Spleen (tissue), 11 donors: ENCODE data around the gene ZNF785. TPM values are rescaled to one million over a fixed set of nuclear protein-coding genes. Genes with fewer than 3 reads are reported as not detected.
A peak's percentile ranks its signal among the peaks of the same experiment; 100 is the strongest.

Experiments
- DNase-seq: peaks from one replicate; pipeline ENCODE4 v3.0.0-alpha.2; 2020
- H3K27ac ChIP-seq, 8 donors: fragments of 200-600 bp; sonication (generic) in 7 of 8; 1 replicate in 4 of 8; 2 replicates in 4 of 8; pipeline versions ENCODE4 v1.5.0 to v1.8.0; 2016 to 2021; ENCODE audit warnings: inconsistent platforms in 4 of 8, mild to moderate bottlenecking in 4 of 8, moderate library complexity in 1 of 8
- H3K27me3 ChIP-seq, 7 donors: fragments of 200-600 bp; sonication (generic) in 6 of 7; replicated peaks in 1 of 7; 1 replicate in 4 of 7; 2 replicates in 3 of 7; pipeline versions ENCODE4 v1.5.0 to v1.8.0; 2016 to 2021; ENCODE audit warnings: inconsistent platforms in 3 of 7, mild to moderate bottlenecking in 1 of 7
- H3K36me3 ChIP-seq, 6 donors: fragments of 200-600 bp; sonication (generic) in 5 of 6; 1 replicate in 4 of 6; 2 replicates in 2 of 6; pipeline versions ENCODE4 v1.5.0 to v1.8.0; 2016 to 2021; ENCODE audit warnings: inconsistent platforms in 2 of 6
- H3K4me1 ChIP-seq, 6 donors: fragments of 200-600 bp; sonication (generic) in 5 of 6; 1 replicate in 3 of 6; 2 replicates in 3 of 6; pipeline versions ENCODE4 v1.5.0 to v1.8.0; 2016 to 2021; ENCODE audit warnings: inconsistent platforms in 3 of 6
- H3K4me3 ChIP-seq, 8 donors: fragments of 200-600 bp; sonication (generic) in 7 of 8; 1 replicate in 4 of 8; 2 replicates in 4 of 8; pipeline versions ENCODE4 v1.5.0 to v1.8.0; 2016 to 2021; ENCODE audit warnings: inconsistent platforms in 4 of 8, mild to moderate bottlenecking in 4 of 8, moderate library complexity in 2 of 8
- H3K9me3 ChIP-seq, 8 donors: fragments of 200-600 bp; sonication (generic) in 7 of 8; 1 replicate in 4 of 8; 2 replicates in 4 of 8; pipeline versions ENCODE4 v1.5.0 to v1.8.0; 2016 to 2021; ENCODE audit warnings: inconsistent platforms in 4 of 8
- POLR2A ChIP-seq, 3 donors: fragments of 450-650 bp; IDR thresholded peaks; one replicate each; pipeline ENCODE4 v1.5.1; 2017; ENCODE audit warnings: antibody characterized with exemption in 3 of 3, mild to moderate bottlenecking in 1 of 3
- POLR2AphosphoS5 ChIP-seq, 3 donors: sonication (generic); formaldehyde crosslinking; IDR thresholded peaks; one replicate each; pipeline ENCODE4 v1.5.1; 2017; ENCODE audit warnings: antibody characterized with exemption in 3 of 3
- WGBS, 5 donors: extraction: QIAGEN DNeasy Blood & Tissue Kit in 3 of 5; methylation state at CpG; one replicate each; pipeline versions ENCODE4 v1.1.5 to v1.1.7; 2013 to 2018; 5-methylcytosine and 5-hydroxymethylcytosine counted together
- intact Hi-C: fragments of 100-400 bp; cut with DNase I; formaldehyde crosslinking; loops from one replicate; pipeline ENCODE4 v1.15.0; 2023; ENCODE audit warnings: low total_unique reads
- polyA plus RNA-seq, 3 donors: library from polyadenylated mRNA; stranded (reverse); fragments of 200-250 nt; gene quantifications; one replicate each; pipeline ENCODE4 v1.2.1, GENCODE V29; 2013
- total RNA-seq, 7 donors: library from RNA; depleted of rRNA in 3 of 7; stranded (reverse); fragments of >200 nt in 3 of 7; fragmentation: NEBNext Ultra II Directional in 4 of 7; extraction: Animal tissue kit (Norgen Biotek cat#: 25700) in 4 of 7; gene quantifications; one replicate each; pipeline versions ENCODE4 v1.1.0 to v1.2.1, GENCODE V29; 2016 to 2021
- TF ChIP-seq, protein P1 (sequence below), 11 experiments: fragments of 200-600 bp in 7 of 11; fragments of 450-650 bp in 4 of 11; sonication (generic) in 4 of 11; IDR thresholded peaks in 8 of 11; conservative IDR thresholded peaks in 3 of 11; 1 replicate in 7 of 11; 2 replicates in 4 of 11; pipeline versions ENCODE4 v1.4.0 to v1.8.0; 2016 to 2021; ENCODE audit warnings: antibody characterized with exemption in 11 of 11, inconsistent platforms in 4 of 11, mild to moderate bottlenecking in 1 of 11
- donor health status: healthy with polysubstance abuse.
- donor health status: DM: no; HTN: no; CAD: no; lungs with moderate emphysema.
- donor health status: DM: no; HTN: no; CAD: no.
- donor health status: Bipolar disorder and iron deficiency.
- donor health status: healthy.
- donor health status: DM: no; HTN: no; CAD: no.
- donor health status: DM: yes; HTN: yes; CAD: no.

Gene ZNF785
- total and polyA plus RNA-seq, 10 donors, result 3.1 to 22.1 (median 17.3) TPM

DNA sequence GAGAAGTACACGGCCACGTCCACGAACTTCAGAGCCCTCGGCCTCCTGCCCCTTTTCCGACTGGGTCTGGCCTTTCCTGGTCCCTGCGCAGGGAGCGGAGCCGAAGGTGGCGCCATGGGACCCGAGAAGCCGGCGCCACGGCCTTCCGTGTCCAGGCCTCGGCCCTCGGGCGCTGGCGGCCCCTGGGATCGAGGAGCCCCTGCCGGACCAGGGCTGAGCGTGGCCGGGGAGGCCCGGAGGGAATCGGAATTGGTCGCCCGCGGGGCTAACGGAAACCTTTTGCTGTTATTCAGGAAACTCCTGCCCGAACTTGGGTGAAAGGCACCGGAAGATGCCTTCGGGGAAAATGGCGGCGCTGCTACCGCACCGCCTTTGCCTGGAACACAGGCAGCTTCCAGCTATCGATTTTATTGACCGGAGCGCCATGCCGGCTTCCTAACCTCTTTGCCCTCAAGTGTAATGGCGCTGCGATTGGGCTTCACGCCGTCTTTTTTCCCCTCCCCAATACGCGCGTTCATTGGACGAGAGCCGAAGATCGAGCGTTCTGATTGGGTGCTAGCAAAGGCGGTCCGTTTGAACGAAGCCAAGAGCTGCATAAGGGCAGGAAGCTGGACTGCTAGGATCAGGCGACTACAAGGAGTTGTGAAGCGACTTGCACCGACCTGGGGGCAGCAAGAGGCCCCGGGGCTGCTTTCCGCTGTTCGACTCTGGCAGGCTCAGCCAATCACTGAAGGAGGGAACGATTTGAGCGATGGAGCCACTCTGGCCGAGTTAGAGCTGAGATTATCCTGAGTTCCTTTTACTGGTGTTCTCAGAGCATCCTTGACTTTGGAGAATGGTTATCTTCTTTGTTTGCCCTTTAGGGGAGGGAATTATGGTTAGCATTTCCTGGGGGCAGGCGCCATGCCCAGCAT lies 24.7 kb upstream of the ZNF785 start, which contains the start of gene ZNF689:
TSS of gene ZNF689 (minus strand) at position 464 of the 914 bp plus-strand sequence. CDS start at position 116, 348 bp downstream.
- 0 to 1% (median 1%) methylated on average over 23 to 63 of the region's 63 CpGs for WGBS, 5 donors
- Histone ChIP-seq H3K4me3 (peak within 1 kb of the TSS; percentile 71 to 93 (median 84)), H3K36me3 (peaks cover 0 to 36% (median 21%) of the 10 kb centered on the region in 6 donors), H3K27ac (peak within 1 kb of the TSS; percentile 91 to 98 (median 96)), H3K4me1 (peaks cover 0 to 66% (median 42%) of the 10 kb centered on the region in 6 donors), H3K27me3 (no peaks in the 10 kb centered on the region), H3K9me3 (no peaks in the 10 kb centered on the region)
- intact Hi-C loops, result no loop called here
- peak; percentile 92 for DNase-seq
- TF ChIP-seq, protein P1, sequence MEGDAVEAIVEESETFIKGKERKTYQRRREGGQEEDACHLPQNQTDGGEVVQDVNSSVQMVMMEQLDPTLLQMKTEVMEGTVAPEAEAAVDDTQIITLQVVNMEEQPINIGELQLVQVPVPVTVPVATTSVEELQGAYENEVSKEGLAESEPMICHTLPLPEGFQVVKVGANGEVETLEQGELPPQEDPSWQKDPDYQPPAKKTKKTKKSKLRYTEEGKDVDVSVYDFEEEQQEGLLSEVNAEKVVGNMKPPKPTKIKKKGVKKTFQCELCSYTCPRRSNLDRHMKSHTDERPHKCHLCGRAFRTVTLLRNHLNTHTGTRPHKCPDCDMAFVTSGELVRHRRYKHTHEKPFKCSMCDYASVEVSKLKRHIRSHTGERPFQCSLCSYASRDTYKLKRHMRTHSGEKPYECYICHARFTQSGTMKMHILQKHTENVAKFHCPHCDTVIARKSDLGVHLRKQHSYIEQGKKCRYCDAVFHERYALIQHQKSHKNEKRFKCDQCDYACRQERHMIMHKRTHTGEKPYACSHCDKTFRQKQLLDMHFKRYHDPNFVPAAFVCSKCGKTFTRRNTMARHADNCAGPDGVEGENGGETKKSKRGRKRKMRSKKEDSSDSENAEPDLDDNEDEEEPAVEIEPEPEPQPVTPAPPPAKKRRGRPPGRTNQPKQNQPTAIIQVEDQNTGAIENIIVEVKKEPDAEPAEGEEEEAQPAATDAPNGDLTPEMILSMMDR (IDR thresholded peaks at IDR 0.05 in 8 of 11, conservative IDR thresholded peaks at IDR 0.05 in 3 of 11), result peak in 2 of 11 experiments; percentile 7 to 16
- TF ChIP-seq POLR2AphosphoS5 (IDR thresholded peaks at IDR 0.05) (peak; percentile 81 to 89 (median 84)), POLR2A (IDR thresholded peaks at IDR 0.05) (peak in 1 of 3 donors; percentile 52)

DNA sequence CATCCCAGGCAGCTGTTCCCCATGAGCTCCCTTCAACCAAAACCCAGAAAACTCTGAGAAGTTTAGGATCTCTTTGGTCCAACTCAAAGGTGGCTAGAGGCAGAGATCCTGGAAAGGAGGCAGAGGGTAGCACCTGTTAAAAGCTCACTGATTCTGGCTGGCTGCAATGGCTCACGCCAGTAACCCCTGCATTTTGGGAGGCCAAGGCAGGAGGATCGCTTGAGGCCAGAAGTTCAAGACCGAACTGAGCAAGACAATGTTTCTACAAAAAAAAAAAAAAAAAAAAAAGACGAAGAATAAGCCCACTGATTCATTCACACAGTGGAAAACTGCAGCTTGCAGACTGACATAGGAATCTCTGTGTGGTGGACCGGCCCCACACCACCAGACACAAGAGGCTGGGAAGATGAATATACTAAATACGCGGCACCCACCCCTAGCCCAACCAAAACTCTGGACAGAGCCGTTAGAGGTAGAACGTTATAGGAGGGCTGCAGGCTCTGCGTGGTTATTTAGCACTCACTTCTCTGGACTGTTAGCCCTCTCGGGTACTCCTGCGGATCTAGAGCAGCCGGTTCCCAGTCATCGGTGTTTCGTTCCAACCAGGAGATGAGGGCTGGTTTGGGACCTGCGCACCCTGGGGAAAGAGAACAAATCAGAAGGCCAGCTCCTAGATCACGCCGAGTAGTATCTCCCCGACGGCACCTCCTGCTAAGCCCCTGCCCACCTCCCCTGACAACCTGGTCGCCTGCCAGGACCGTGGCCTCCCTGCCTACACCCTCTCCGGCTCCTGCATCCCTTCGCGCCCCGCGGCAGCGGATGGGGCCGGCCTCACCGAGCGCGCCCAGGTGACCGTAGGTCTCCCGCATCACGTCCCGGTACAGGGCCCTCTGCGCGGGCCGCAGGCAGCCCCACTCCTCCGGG lies 23.8 kb upstream of the ZNF785 start:
- peak; percentile 89 for DNase-seq
- Histone ChIP-seq H3K36me3 (peaks cover 3 to 45% (median 30%) of the 10 kb centered on the region in 6 donors), H3K4me1 (peaks cover 0 to 72% (median 46%) of the 10 kb centered on the region in 6 donors), H3K27me3 (no peaks in the 10 kb centered on the region), H3K4me3 (peak overlapping the region; percentile 71 to 93 (median 84)), H3K9me3 (no peaks in the 10 kb centered on the region), H3K27ac (peak overlapping the region; percentile 91 to 98 (median 96))
- WGBS, 5 donors, result 13 to 23% (median 13%) methylated on average over 23 to 40 of the region's 40 CpGs
- intact Hi-C loops, result no loop called here
- TF ChIP-seq, protein P1 (IDR thresholded peaks at IDR 0.05 in 8 of 11, conservative IDR thresholded peaks at IDR 0.05 in 3 of 11), result no peak
- TF ChIP-seq POLR2AphosphoS5 (IDR thresholded peaks at IDR 0.05) (no peak), POLR2A (IDR thresholded peaks at IDR 0.05) (no peak)

DNA sequence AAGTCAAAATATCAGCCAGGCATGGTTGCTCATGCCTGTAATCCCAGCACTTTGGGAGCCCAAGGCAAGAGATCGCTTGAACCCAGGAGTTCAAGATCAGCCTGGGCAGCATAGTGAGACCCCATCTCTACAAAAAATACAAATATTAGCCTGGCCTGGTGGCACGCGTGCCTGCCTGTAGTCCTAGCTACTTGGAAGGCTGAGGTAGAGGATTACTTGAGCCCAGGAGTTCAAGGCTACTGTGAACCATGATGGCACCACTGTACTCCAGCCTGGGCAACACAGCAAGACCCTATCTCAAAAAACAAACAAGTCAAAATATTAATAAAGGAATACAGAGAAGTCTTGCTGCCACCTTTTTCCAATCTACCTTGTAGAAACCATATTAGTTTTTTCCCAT lies 20.5 kb upstream of the ZNF785 start:
- intact Hi-C loops, result no loop called here
- H3K36me3 ChIP-seq, result peaks cover 3 to 68% (median 47%) of the 10 kb centered on the region in 6 donors
- TF ChIP-seq, protein P1 (IDR thresholded peaks at IDR 0.05 in 8 of 11, conservative IDR thresholded peaks at IDR 0.05 in 3 of 11), result no peak
- TF ChIP-seq POLR2A (IDR thresholded peaks at IDR 0.05) (no peak), POLR2AphosphoS5 (IDR thresholded peaks at IDR 0.05) (no peak)
- peaks cover 0 to 87% (median 49%) of the 10 kb centered on the region in 6 donors for H3K4me1 ChIP-seq
- H3K4me3 ChIP-seq, result no peak overlapping the region
- no peaks in the 10 kb centered on the region for H3K27me3 ChIP-seq
- DNase-seq, result peak; percentile 8
- WGBS, 5 donors, result 96 to 100% (median 98%) methylated on average over 3 of the region's 3 CpGs
- no peak overlapping the region for H3K27ac ChIP-seq
- H3K9me3 ChIP-seq, result no peaks in the 10 kb centered on the region
